NCI-H526 treated with DMSO at 0.1 percent for 48 hours (cell line): Measurements from ENCODE around the gene UBTFL1.
"Not testable (repeated sequence)": the region's sequence is repeated elsewhere in the genome, so short reads cannot be mapped to it uniquely, and the experiment has no call there.

ENCODE experiments used
- DNase-seq: peaks from one replicate; lab custom pipeline; 2025; lab: John Stamatoyannopoulos, UW

UBTFL1 gene, protein sequence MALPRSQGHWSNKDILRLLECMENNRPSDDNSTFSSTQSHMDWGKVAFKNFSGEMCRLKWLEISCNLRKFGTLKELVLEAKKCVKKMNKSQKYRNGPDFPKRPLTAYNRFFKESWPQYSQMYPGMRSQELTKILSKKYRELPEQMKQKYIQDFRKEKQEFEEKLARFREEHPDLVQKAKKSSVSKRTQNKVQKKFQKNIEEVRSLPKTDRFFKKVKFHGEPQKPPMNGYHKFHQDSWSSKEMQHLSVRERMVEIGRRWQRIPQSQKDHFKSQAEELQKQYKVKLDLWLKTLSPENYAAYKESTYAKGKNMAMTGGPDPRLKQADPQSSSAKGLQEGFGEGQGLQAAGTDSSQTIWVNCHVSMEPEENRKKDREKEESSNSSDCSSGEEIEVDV

DNA sequence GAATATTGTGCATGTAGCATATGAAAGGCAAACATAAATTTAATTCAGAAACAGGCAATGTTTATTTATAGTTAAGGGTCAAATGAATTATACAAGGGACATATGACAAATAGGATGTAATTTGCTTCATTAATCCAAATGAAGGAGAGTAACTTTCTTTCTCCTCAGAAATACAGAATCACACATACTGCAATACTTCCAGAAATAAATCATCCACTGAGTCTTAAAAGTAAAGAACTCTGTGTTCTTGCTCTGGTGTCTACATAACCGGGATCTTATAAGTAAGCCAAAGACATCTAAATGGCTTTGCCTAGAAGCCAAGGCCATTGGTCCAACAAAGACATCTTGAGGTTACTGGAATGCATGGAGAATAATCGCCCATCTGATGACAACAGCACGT lies at the start of gene UBTFL1:
UBTFL1 (plus strand) TSS at position 301 of the 400 bp plus-strand sequence; CDS start at position 301, 0 bp downstream.
- not testable (repeated sequence) for DNase-seq

DNA sequence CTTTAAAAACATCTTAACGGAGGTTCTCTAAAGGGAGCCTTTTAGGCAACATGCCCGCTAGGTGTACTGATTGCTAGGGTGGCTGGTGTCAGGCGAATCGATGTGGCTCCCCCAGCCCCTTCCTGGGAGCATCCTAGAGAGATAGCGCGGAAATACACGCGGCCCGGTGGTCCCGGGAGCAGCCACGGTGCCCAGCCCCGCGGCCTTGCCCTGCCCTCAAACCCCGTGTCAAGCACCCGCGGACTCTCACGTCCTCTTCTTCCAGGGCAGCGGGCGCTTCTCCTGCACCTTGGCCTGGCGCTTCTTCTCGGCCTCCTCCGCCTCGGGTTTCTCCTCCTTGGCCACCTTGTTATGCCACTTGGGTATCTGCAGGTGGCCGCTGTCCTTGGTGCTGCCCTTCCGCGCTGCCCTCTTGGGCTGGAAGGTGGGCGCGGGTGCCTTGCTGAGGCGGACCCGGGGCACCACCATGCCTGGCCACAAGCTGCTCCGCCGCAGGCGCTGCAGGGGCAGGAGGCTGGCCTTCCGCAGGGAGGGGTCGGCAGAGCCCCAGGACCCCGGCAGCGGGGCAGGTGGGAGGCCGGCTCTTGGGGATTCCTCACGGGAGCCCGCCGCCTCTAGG lies 34.0 kb upstream of the UBTFL1 start:
- DNase-seq = not testable (repeated sequence)

DNA sequence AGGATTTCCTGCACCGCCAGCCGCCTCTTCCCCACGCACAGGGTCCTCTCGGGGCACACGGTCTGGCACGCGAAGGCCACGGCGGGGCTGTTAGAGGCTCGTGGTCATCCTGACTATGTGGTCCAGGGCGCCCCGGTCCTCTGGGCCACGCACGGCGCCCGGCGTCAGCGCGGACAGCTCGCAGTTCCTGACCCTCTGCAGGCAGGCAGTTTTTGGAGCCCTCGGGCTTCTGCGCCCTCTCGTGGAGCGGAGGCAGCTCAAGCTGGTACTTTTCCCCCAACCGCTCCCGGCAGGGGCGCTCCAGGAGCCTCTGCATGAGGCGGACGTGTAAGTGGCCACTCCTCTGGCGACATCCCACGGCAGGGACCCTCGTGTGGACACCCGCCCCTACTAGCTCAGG lies 33.4 kb upstream of the UBTFL1 start:
- not testable (repeated sequence) for DNase-seq

DNA sequence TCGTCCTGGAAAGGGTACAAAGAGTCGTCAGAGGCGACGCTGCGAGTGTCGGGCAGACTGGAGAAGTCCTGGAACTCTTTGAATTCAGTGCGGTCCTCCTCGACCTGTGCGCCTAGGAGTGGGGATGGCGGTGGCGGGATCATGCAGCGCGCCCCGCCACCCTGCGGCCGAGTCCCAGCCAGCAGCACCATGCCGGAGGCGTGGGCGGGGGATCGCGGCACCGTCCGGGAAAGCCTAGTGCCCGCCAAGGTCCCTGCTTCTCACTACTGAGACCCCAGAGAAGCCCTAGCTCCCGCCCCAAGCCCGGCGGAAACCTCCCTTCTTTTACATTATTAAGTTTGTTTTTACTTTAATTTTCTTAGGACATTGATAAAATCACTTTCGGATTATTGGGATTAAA lies 32.2 kb upstream of the UBTFL1 start:
- not testable (repeated sequence) for DNase-seq

DNA sequence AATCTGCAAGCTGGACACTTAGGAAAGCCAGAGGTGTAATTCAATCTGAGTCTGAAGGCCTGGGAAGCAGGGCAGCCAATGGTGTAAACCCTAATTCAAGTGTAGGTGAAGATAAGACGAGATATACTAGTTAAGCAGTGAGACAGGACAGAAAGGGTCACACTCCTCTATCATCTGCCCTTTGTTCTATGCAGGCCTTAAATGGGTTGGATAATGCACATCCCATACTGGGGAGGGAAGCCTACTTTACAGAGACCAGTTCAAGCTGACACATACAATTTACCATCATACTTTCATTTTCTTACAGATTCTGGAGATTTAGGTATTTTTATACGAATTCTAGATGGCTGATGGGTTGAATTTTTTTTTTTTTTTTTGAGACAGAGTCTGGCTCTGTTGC lies 3.0 kb downstream of the UBTFL1 start:
- not testable (repeated sequence) for DNase-seq

DNA sequence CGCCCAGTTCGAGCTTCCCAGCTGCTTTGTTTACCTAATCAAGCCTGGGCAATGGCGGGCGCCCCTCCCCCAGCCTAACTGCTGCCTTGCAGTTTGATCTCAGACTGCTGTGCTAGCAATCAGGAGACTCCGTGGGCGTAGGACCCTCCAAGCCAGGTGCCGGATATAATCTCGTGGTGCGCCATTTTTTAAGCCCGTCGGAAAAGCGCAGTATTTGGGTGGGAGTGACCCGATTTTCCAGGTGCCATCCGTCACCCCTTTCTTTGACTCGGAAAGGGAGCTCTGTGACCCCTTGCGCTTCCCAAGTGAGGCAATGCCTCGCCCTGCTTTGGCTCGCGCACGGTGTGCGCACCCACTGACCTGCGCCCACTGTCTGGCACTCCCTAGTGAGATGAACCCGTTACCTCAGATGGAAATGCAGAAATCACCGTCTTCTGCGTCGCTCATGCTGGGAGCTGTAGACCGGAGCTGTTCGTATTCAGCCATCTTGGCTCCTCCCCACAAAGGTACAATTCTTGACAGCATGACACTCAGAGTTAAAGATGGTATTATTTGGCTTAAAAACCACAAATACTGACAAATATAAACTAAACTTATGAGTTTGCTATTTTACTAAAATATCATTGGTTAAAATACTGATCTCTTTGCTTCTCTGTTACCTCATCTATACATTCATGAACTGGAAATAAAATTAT lies 9.6 kb downstream of the UBTFL1 start:
- DNase-seq = not testable (repeated sequence)

DNA sequence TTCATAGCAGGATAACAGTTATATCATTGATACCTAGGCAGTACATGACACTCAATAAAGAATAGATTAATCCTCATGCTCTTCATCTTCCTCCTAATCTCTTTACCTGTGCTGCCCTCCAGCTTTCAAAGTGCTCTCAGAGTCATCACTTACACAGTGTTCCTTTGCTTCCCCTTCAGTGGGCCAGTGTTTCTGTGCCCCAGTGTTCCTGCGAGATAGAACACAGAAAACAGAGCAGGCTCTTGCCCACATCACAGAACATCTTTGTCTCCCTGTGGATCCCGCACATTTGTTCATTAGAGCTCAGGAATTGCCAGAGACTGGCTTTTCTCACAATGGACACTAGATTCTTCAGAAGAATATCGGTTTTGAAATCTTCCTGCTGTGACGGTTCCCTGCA lies 12.5 kb downstream of the UBTFL1 start:
- DNase-seq = not testable (repeated sequence)

DNA sequence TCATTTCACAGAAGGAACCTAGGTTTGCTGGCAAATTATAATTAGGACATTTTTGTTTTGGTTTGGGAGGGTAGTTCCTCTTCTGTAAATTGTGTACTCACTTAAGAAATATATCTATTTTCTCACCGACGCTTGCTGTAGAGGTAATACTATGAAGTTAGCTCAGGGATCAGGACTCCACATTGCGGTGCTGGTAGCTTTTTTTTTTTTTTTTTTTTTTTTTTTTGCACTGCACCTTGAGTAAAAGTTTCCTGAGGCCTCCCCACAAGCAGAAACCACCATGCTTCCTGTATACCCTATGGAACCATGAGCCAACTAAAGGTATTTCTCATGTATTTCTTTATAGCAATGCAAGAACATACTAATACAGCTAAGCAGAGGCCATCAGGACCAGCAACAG lies 14.7 kb downstream of the UBTFL1 start:
- DNase-seq = no peak

DNA sequence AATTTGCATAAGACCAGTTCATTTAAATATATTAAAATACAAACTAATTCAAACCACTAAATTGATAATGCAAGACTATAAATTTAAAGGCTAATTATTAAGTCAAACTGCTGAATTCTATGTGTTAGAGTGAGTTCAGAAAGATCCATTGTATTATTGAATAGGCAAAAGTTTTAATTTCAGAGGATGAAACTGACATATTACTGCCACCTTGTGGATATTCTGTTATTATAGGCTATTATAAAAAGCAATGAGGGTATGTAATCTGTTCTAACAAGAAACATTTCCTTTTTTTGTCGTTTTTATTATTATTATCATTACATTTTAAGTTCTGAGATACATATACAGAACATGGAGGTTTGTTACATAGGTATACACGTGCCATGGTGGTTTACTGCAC lies 27.8 kb downstream of the UBTFL1 start:
- DNase-seq = peak; percentile 45

DNA sequence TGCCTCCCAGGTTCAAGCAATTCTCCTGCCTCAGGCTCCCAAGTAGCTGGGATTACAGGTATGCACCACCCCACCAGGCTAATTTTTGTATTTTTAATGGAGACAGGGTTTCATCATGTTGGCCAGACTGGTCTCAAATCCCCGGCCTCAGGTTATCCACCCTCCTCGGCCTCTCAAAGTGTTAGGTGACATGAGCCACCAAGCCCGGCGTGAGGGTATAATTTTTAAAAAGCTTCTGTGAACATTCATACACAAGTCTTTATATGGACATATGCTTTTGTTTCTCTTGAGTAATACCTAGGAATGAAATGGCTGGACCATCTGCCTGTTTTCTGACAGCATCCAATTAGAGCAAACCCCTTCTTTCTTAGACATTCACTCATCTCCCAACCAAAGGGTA lies 34.4 kb downstream of the UBTFL1 start:
- no peak for DNase-seq

DNA sequence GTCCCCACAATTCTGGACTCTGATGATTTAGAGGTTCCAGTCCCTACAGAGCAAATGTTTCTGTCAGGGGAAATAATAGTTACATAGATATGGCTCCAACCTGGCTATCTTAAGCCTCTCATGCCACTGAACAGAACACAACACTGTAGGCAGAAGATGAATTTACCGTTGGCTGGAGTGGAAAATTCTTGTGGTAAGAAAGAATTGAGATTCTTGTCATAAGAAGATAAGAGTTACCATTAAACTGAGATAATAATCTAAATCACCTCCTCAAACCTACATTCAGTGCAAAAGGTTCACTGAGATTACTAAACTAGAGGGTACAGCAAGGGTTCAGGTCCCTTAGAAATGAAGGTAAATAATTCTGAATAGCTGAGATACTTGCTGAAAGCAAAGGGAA lies 38.6 kb downstream of the UBTFL1 start:
- DNase-seq = no peak

DNA sequence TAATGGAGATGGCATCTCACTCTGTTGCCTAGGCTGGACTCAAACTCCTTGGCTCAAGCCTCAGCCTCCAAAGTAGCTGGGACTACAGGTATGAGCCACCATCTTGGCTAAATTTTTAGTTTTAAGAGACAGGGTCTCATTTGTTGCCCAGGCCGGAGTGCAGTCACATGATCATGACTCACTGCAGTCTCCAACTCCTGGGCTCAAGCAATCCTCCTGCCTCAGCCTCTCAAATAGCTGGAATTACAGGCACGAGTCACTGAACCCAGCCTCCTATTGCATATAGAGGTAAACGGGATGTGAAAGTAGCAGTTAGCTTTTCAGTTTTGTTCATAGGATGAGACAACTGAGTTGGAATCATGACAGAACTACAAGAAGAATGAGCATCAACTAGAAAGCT lies 39.2 kb downstream of the UBTFL1 start:
- no peak for DNase-seq

DNA sequence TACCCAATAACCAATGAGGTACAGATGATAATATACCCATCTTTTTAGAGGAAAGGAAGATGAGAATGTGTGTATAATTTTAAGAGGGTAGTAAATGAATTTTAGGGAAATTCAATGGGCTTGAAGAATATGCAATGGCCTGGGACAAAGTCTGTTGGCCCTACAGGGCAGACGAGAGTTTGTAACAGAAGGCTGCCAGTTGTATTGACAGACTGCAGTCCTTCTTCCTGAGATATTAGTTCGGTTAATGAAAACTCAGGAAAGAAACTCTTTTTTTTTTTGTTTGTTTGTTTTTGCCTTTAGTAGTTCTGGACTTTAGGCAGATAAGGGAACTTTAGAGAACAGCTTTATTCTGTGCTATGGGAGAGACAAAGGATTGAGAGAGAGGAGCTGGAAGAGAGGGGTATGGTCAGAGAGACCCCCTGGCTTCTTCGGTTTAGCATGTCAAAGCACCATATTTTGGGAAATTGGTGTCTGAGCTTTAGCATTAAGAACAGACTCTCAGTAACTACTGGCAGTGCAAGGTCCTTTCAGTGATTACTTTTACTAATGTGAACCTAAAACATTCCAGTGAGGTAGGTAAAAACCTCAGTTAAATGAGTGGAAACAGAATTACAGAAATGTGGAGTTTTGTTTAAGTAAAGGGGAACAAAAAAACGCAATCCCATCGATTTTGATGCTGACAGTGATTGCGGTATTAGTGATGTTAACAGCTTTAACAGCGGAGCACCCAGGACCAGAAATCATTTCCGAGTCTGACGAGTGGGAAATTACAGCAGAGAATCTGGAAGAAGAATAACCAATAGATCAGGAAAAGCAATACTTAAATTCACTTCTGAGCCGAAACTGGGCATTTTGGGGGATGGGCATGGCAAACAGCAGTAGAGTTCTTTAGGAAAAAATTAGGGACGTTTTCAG lies 48.1 kb downstream of the UBTFL1 start:
- DNase-seq = no peak

DNA sequence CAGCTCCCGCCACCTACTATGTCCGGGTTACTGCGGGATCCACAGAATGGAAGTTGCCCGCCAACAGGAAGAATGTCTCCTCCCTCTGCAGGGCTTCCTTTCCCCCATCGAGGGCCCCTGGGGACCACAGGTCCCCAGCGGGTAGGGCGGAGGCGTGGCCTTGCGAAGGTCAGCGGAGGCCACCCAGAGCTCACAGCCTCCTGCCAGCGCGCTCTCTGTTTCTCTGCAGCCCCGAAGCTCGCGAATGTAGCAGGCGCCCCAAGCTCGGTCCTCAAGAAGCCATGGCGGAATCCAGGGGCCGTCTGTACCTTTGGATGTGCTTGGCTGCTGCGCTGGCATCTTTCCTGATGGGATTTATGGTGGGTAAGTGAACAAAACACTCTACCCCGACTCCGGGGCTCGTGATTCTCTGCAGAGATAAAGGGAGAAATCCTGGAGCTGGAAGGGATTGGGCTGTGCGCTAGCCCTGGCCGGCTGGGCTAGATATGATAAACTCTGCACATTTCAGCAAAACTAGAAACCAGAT lies 48.8 kb downstream of the UBTFL1 start, which contains the start of gene NAALAD2:
NAALAD2 (plus strand) TSS at position 186 of the 526 bp plus-strand sequence; CDS start at position 282, 96 bp downstream.
- DNase-seq = peak; percentile 15

DNA sequence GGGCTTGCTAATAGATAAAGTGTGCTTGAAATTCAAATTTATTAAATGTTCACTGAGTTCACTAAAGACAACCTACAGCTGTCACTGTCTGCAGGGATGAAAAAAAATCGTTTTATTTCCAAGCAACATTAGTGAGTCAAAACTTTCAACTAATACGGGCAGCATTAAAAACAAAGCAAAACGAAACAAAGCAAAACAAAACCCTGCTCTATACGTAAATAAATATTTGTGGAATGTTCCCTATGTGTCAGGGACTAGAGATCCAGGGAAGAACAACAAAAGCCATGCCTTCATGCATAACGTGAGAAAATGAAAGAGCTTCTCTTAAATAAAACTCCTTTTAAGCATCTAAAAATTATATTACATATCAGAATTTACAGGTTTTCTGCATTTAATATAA lies 49.3 kb downstream of the UBTFL1 start:
- DNase-seq = no peak
